Tibial nerve (tissue), 4 donors: Measurements from ENCODE around the gene FLYWCH1. TPM values are rescaled to one million over a fixed set of nuclear protein-coding genes. Genes with fewer than 3 reads are reported as not detected.

ENCODE experiments used
- DNase-seq, 2 donors: peaks; one replicate each; pipeline ENCODE4 v3.0.0-alpha.2; 2019; ENCODE audit warnings: low spot score in 2 of 2
- H3K27ac ChIP-seq, 4 donors: fragments of 200-600 bp; sonication (generic) in 3 of 4; one replicate each; pipeline ENCODE4 v1.5.1; 2017 to 2019; ENCODE audit warnings: mild to moderate bottlenecking in 1 of 4
- H3K27me3 ChIP-seq, 2 donors: fragments of 200-600 bp; sonication (generic) in 1 of 2; one replicate each; pipeline versions ENCODE4 v1.5.1 to v1.6.0; 2017 to 2019
- H3K36me3 ChIP-seq, 3 donors: fragments of 200-600 bp; sonication (generic); one replicate each; pipeline ENCODE4 v1.5.1; 2018 to 2019
- H3K4me1 ChIP-seq, 4 donors: fragments of 200-600 bp; sonication (generic) in 3 of 4; one replicate each; pipeline ENCODE4 v1.5.1; 2017 to 2019
- H3K4me3 ChIP-seq, 4 donors: fragments of 200-600 bp; sonication (generic) in 3 of 4; one replicate each; pipeline ENCODE4 v1.5.1; 2017 to 2019; ENCODE audit warnings: mild to moderate bottlenecking in 1 of 4, moderate library complexity in 1 of 4
- H3K9me3 ChIP-seq, 4 donors: fragments of 200-600 bp; sonication (generic) in 3 of 4; one replicate each; pipeline ENCODE4 v1.5.1; 2017 to 2019
- CTCF ChIP-seq, 5 experiments: fragments of 200-600 bp in 3 of 5; fragments of 450-650 bp in 2 of 5; sonication (generic) in 3 of 5; IDR thresholded peaks; one replicate each; pipeline ENCODE4 v1.5.1; 2016 to 2019; ENCODE audit warnings: antibody characterized with exemption in 5 of 5, mild to moderate bottlenecking in 3 of 5, moderate library complexity in 2 of 5
- EP300 ChIP-seq, 2 donors: sonication (generic); formaldehyde crosslinking; IDR thresholded peaks; one replicate each; pipeline ENCODE4 v1.6.1; 2017; ENCODE audit warnings: antibody characterized with exemption in 2 of 2, mild to moderate bottlenecking in 1 of 2
- POLR2A ChIP-seq, 2 donors: fragments of 450-650 bp; IDR thresholded peaks; one replicate each; pipeline ENCODE4 v1.6.1; 2017; ENCODE audit warnings: antibody characterized with exemption in 2 of 2, mild to moderate bottlenecking in 2 of 2, moderate library complexity in 2 of 2
- WGBS, 2 donors: methylation state at CpG; one replicate each; pipeline ENCODE4 v1.1.5; 2018; 5-methylcytosine and 5-hydroxymethylcytosine counted together
- total RNA-seq, 4 donors: library from RNA; depleted of rRNA; stranded (reverse); fragments of >200 nt; gene quantifications; one replicate each; pipeline ENCODE4 v1.1.0, GENCODE V29; 2016

Gene FLYWCH1
- total RNA-seq, 4 donors from 2014 or later: 65.1 to 74.9 (median 68.7) TPM

DNA sequence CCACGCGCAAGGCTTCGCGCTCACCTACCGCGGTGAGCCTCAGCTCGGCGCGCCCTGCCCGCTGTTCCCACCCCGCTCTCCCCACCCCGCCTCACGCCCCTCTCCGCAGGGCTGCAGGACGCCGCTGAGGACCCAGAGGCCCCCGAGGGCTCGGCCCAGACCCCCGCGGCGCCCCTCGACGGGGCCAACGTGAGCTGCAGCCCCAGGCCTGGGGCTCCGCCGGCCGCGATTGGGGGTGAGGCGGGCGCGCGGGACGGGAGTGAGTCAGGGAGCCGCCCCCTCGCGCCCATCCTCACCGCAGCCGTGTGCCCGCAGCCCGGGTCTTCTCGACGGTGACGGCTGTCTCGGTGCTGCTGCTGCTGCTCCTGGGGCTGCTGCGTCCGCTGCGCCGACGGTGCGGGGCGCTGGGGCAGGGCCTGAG, 55.5 kb downstream of the FLYWCH1 start:
- H3K4me1 ChIP-seq: peaks cover 0 to 86% (median 39%) of the 10 kb centered on the region in 4 donors
- peaks cover 2 to 62% of the 10 kb centered on the region in 2 donors for H3K27me3 ChIP-seq
- DNase-seq: no peak
- WGBS, 2 donors: 20% methylated on average over 2 to 12 of the region's 51 CpGs
- peak overlapping the region in 1 of 4 donors; percentile 31 for H3K4me3 ChIP-seq
- H3K27ac ChIP-seq: no peak overlapping the region
- H3K9me3 ChIP-seq: no peaks in the 10 kb centered on the region
- peaks cover 0 to 8% (median 0%) of the 10 kb centered on the region in 3 donors for H3K36me3 ChIP-seq
- TF ChIP-seq POLR2A (IDR thresholded peaks at IDR 0.05) (no peak), CTCF (IDR thresholded peaks at IDR 0.05) (no peak)

DNA sequence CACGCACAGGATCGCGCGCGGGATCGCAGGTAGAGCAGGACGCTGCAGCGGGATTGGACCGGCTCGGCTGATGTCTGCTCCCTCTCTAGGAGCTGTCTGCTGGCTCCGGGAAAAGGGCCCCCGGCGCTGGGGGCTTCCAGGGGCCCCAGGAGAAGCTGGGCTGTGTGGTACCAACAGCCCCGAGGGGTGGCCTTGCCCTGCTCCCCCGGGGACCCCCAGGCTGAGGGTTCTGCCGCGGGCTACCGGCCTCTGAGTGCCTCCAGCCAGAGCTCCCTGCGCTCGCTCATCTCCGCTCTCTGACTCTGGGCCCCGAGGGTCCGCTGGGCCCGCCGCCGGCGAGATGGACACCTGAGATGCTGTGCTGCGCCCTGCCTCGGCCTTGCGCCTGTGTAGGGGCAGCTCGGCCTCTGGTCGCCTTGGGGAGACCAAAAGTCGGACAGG, 56.0 kb downstream of the FLYWCH1 start:
- Histone ChIP-seq H3K36me3 (peaks cover 0 to 14% (median 0%) of the 10 kb centered on the region in 3 donors), H3K4me1 (peaks cover 0 to 80% (median 38%) of the 10 kb centered on the region in 4 donors)
- TF ChIP-seq CTCF (IDR thresholded peaks at IDR 0.05) (no peak), EP300 (IDR thresholded peaks at IDR 0.05) (no peak), POLR2A (IDR thresholded peaks at IDR 0.05) (no peak)

DNA sequence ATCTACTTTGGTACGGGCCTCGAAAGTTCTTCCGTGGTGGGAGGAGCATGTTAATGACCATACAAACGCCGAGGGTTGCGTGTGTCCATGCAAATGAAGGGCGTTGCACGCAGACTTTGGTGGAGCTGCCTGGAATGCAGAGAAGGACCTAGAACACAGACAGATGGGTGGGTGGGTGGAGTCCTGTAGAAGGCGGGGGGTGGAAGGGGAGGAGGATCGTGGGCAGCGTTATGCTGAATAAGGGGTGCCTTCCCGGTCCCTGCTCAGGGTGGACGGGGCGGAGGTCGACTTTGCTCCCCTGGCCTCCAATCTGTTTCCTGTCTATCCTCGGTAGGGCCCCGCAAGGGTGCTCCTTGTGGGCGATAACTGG, 56.6 kb downstream of the FLYWCH1 start:
- Histone ChIP-seq H3K4me1 (peaks cover 0 to 74% (median 35%) of the 10 kb centered on the region in 4 donors), H3K27me3 (peaks cover 2 to 51% of the 10 kb centered on the region in 2 donors), H3K9me3 (no peaks in the 10 kb centered on the region), H3K36me3 (peaks cover 0 to 18% (median 0%) of the 10 kb centered on the region in 3 donors), H3K27ac (no peak overlapping the region), H3K4me3 (peak overlapping the region; percentile 44 to 84 (median 52))
- no peak for TF ChIP-seq CTCF (IDR thresholded peaks at IDR 0.05)
- TF ChIP-seq POLR2A (IDR thresholded peaks at IDR 0.05): no peak
- no peak for TF ChIP-seq EP300 (IDR thresholded peaks at IDR 0.05)
- WGBS, 2 donors: 16 to 22% methylated on average over 15 to 18 of the region's 18 CpGs
- no peak for DNase-seq

More for the DNA sequence above, 56.0 kb downstream of the FLYWCH1 start:
- no peaks in the 10 kb centered on the region for H3K9me3 ChIP-seq
- no peak overlapping the region for H3K4me3 ChIP-seq
- WGBS, 2 donors: 49 to 58% methylated on average over 25 to 33 of the region's 33 CpGs
- no peak for DNase-seq
- H3K27me3 ChIP-seq: peaks cover 2 to 57% of the 10 kb centered on the region in 2 donors
- no peak overlapping the region for H3K27ac ChIP-seq

- 0 to 2% methylated on average over 39 to 40 of the region's 98 CpGs for WGBS, 2 donors
- Histone ChIP-seq H3K27me3 (peaks cover 0 to 45% of the 10 kb centered on the region in 2 donors), H3K27ac (peak within 1 kb of the TSS in 3 of 4 donors; percentile 66 to 77 (median 71)), H3K4me3 (peak within 1 kb of the TSS; percentile 44 to 84 (median 52)), H3K36me3 (peaks cover 0 to 19% (median 0%) of the 10 kb centered on the region in 3 donors), H3K4me1 (peaks cover 0 to 68% (median 30%) of the 10 kb centered on the region in 4 donors), H3K9me3 (no peaks in the 10 kb centered on the region)
- DNase-seq: peak; percentile 53 to 59
- TF ChIP-seq POLR2A (IDR thresholded peaks at IDR 0.05) (peak in 1 of 2 donors; percentile 43), EP300 (IDR thresholded peaks at IDR 0.05) (peak in 1 of 2 donors; percentile 40), CTCF (IDR thresholded peaks at IDR 0.05) (peak in 1 of 5 experiments; percentile 17)
Observed at GRCh38 chr16:2968738-2969544, 57.2 kb downstream of the FLYWCH1 start, which contains the start of gene PAQR4. PAQR4 (plus strand) TSS chr16:2969348; CDS start chr16:2969675, 327 bp downstream.
